Adrenal gland (tissue), 5 donors: ENCODE measurements around the gene IQSEC3.

Experiments used
- POLR2A ChIP-seq, 2 donors: fragments of 450-650 bp; IDR thresholded peaks; one replicate each; pipeline ENCODE4 v1.6.1; 2017; ENCODE audit warnings: antibody characterized with exemption in 2 of 2, mild to moderate bottlenecking in 2 of 2, moderate library complexity in 1 of 2
- TF ChIP-seq, protein P1 (sequence below), 6 experiments: fragments of 450-650 bp in 4 of 6; fragments of 200-600 bp in 2 of 6; sonication (generic) in 1 of 6; IDR thresholded peaks; 1 replicate in 5 of 6; 2 replicates in 1 of 6; pipeline versions ENCODE4 v1.5.1 to v1.8.0; 2016 to 2021; ENCODE audit warnings: antibody characterized with exemption in 6 of 6, mild to moderate bottlenecking in 2 of 6, moderate library complexity in 1 of 6
- donor health status: DM: no; HTN: no; CAD: no.

DNA sequence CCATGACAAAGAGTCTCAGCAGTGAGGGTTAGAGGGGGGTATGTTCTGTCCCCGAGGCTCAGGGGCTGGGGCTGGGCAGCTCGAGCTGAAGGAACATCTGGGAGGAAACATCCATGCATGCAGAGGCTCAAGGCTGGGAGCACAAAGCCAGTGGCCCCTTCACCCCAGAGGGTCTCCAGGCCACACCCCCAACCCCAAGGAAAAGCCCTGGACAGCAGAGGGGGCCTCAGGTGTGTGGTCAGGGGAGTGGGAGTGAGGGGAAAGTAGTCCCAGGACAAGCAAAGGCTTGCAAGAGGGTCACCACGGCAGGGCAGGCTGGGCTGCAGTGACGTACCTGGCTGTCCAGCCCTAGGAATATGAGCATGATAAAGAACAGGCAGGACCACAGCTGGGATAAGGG, 129.9 kb downstream of the IQSEC3 start:
- TF ChIP-seq POLR2A (IDR thresholded peaks at IDR 0.05) = no peak
- TF ChIP-seq, protein P1, sequence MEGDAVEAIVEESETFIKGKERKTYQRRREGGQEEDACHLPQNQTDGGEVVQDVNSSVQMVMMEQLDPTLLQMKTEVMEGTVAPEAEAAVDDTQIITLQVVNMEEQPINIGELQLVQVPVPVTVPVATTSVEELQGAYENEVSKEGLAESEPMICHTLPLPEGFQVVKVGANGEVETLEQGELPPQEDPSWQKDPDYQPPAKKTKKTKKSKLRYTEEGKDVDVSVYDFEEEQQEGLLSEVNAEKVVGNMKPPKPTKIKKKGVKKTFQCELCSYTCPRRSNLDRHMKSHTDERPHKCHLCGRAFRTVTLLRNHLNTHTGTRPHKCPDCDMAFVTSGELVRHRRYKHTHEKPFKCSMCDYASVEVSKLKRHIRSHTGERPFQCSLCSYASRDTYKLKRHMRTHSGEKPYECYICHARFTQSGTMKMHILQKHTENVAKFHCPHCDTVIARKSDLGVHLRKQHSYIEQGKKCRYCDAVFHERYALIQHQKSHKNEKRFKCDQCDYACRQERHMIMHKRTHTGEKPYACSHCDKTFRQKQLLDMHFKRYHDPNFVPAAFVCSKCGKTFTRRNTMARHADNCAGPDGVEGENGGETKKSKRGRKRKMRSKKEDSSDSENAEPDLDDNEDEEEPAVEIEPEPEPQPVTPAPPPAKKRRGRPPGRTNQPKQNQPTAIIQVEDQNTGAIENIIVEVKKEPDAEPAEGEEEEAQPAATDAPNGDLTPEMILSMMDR (IDR thresholded peaks at IDR 0.05) = no peak
